Measurements from ENCODE around the gene RTL5. TPM values are rescaled to one million over a fixed set of nuclear protein-coding genes. Genes with fewer than 3 reads are reported as not detected.

RTL5 gene
- total RNA-seq, 2 donors from 2014 or later, result 0.33 to 0.75 TPM

DNA sequence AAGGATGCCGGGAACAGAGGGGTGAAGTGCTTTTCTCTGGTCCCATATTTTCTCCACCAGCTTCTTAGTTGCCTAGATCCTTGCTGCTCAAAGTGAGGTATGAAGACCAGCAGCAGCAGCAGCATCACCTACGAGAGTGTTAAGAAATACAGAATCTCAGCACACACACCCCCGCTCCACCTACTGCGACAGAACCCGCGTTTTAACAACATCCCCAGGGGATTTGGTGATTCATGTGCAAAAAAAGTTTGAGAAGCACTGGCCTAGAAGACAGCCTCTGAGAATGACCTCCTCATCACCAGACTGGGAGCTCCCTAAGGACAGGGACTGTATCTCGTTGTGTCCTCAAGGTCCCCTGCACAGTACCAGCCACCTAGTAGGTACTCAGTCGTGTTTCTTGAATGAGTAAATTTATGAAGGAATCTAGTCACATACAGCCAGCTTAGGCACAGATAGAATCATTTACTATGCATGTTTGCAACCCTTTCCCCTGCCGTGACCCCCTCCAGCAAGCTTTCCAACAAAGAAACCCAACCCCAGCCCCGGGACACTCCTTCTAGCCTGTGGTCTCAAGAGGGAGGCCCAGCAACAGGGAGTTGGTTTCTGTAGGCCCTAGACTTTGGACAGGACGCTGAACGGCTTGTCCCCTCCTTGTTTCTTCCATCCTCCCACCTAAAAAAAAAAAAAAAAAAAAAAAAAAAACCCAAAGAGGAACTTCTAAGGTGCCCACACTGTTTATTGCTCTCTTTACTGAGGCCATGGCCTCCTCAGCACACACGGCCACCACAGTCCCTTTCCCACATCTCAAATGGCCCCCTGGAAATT is 21.5 kb downstream of the RTL5 start:
- Mint-ChIP-seq H3K27ac (no peak overlapping the region), H3K27me3 (peaks cover 0 to 33% of the 10 kb centered on the region in 2 donors), H3K9me3 (no peaks in the 10 kb centered on the region), H3K4me3 (no peak overlapping the region), H3K36me3 (no peaks in the 10 kb centered on the region), H3K4me1 (ENCODE audit: low read depth in 2 of 2) (peaks cover 31 to 39% of the 10 kb centered on the region in 2 donors)
- DNase-seq (ENCODE audit: low spot score) (no peak), ATAC-seq (no peak)

DNA sequence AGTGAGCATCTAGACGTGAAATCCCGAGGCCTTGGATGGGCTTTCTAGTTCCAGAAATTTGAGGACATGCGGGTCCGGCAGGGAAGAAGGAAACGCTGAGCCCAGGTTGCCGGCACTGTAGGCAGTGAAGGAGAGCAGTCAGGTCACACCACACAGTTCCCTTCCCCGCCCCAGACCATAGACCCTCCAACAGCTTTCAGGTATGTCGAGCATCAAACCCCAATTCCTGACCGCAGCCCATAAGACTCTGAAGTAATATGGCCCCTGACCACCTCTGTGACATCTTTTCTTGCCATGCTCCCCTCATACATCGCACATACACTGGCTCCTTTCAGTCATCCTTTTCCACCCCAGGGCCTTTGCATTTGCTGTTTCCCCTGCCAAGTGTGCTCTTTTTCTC is 23.0 kb downstream of the RTL5 start:
- H3K36me3 Mint-ChIP-seq, result no peaks in the 10 kb centered on the region
- H3K4me1 Mint-ChIP-seq (ENCODE audit: low read depth in 2 of 2), result peaks cover 30 to 44% of the 10 kb centered on the region in 2 donors
- ATAC-seq (no peak), DNase-seq (ENCODE audit: low spot score) (no peak)
- H3K27me3 Mint-ChIP-seq, result peaks cover 0 to 29% of the 10 kb centered on the region in 2 donors
- H3K4me3 Mint-ChIP-seq, result peak overlapping the region; percentile 6
- H3K27ac Mint-ChIP-seq, result no peak overlapping the region
- H3K9me3 Mint-ChIP-seq, result no peaks in the 10 kb centered on the region

DNA sequence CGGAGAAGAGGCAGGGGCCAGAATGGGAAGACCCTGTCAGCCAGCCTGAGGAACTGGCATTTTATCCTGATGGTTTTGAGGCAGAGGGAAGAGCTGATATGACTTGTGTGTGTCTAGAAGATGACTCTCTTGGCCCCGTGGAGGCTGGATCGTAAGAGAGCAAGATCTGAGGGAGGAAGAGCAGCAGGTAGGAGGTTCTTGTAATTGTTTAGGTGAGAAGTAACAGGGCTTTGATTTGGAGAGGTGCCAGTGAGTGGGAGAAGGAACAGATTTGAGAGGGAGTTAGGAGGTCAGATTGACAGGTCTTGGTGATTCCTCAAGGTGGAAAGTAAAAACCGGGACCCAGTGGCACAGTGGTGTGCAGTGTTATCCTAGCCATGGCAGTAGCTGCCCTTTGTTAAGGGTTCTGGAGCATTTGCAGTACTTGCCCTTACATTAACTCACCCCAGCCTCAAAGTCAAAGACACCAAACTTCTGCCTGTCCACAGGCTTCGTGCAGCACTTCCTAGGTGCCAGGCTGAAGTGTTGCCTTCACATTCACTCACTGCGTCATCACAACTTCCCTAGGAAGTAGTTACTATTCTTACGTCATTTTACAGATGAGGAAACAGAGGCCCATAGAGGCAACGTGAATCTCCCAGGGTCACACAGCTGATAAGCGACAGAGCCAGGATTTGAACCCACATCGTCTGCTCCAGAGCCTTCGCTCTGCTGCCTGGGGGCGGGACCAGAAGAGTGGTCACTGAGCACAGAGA is 23.7 kb downstream of the RTL5 start:
- ATAC-seq, result no peak

DNA sequence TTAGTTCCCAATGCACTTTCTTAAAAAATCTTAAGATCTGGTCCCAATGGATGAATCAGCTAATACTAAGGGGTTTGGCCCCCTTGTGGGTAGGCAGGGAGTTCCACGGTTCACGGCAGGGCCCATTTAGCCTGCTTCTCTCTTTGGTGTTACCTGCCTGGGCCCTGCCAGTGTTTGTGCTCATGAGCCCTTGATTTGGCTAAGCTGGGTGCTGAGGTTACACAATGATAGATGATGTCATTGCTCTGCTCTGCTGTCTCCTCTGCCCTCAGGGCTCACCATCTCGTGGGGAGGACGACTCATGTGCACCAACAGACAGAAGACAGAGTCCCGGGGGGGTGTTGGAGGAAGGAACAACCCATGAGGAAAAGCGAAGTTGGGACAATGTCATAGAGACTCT is 24.4 kb downstream of the RTL5 start:
- Mint-ChIP-seq H3K4me1 (ENCODE audit: low read depth in 2 of 2) (peaks cover 34 to 41% of the 10 kb centered on the region in 2 donors), H3K27ac (peak overlapping the region; percentile 15 to 60), H3K9me3 (no peaks in the 10 kb centered on the region), H3K4me3 (peak overlapping the region; percentile 18), H3K36me3 (no peaks in the 10 kb centered on the region), H3K27me3 (peaks cover 0 to 30% of the 10 kb centered on the region in 2 donors)
- DNase-seq (ENCODE audit: low spot score) (no peak), ATAC-seq (peak; percentile 69 to 77)

More for the DNA sequence above, 23.7 kb downstream of the RTL5 start:
- Mint-ChIP-seq H3K27ac (peak overlapping the region; percentile 15 to 60), H3K4me1 (ENCODE audit: low read depth in 2 of 2) (peaks cover 31 to 41% of the 10 kb centered on the region in 2 donors), H3K36me3 (no peaks in the 10 kb centered on the region), H3K27me3 (peaks cover 0 to 28% of the 10 kb centered on the region in 2 donors), H3K9me3 (no peaks in the 10 kb centered on the region), H3K4me3 (peak overlapping the region; percentile 18)
- no peak for DNase-seq (ENCODE audit: low spot score)

DNA sequence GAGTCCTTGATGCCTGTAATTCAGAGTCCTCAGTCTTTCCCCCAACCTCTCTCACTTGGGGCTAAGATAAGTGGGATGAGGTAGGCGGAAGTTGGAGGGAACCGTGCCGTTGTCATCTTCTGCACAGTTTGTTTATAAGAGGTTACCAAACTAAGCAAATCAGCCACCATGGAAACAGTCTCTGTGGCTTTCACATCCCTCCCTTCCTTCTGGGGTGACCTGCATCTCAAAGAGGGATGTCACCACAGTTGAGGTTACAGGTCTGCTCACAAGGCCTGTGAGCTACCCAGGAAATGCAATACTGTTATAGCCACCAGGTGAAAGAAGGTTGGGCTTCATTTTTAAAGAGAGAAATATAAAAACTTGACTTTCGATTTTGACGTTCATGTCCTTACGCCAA is 26.3 kb downstream of the RTL5 start:
- Mint-ChIP-seq H3K36me3 (no peaks in the 10 kb centered on the region), H3K4me1 (ENCODE audit: low read depth in 2 of 2) (peaks cover 50% of the 10 kb centered on the region in 2 donors), H3K9me3 (no peaks in the 10 kb centered on the region), H3K4me3 (peak overlapping the region; percentile 55), H3K27me3 (peaks cover 0 to 22% of the 10 kb centered on the region in 2 donors), H3K27ac (peak overlapping the region in 1 of 2 donors; percentile 46)
- DNase-seq (ENCODE audit: low spot score) (no peak), ATAC-seq (peak; percentile 54 to 70)

DNA sequence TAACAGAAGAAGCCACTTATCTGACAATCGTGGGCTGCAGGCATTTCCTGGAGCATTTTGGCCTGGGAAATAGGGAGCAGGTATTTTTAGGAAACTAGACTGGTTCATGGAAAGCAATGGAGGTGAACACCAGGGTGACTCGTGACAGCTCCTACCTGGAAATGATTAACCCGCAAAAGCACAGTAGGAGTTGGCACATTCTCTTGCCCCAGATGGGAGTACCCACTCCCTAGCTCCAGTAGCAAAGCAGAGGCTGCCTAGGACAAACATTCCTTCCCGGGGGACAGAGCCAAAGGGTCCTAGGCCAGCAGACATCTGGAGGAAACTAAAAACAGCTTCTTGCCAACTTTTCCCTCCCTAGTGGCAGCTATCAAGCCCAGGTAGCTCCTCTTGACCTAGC is 29.0 kb downstream of the RTL5 start:
- Mint-ChIP-seq H3K4me3 (no peak overlapping the region), H3K4me1 (ENCODE audit: low read depth in 2 of 2) (peaks cover 49 to 56% of the 10 kb centered on the region in 2 donors)

DNA sequence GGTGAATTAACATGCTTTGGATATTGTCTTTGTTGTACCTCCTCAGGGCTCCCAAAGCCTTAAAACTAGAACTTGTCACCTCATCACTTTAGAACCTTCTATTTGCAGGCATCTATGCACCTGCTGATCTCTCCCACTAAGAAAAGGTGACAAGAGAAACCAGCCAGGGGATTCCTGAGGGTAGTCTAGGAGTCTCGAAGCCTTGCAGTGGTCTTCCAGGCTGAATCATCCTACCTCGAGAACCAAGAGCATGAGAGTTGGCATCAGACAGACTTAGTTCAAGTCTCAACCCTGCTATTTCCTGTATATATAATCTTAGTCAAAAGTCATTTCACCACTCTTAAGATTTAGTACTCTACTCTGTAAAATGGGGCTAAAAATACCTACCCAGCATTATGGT is 29.6 kb downstream of the RTL5 start:
- no peaks in the 10 kb centered on the region for H3K9me3 Mint-ChIP-seq
- H3K27me3 Mint-ChIP-seq, result peaks cover 0 to 24% of the 10 kb centered on the region in 2 donors
- no peaks in the 10 kb centered on the region for H3K36me3 Mint-ChIP-seq
- H3K4me3 Mint-ChIP-seq, result peak overlapping the region; percentile 63
- DNase-seq (ENCODE audit: low spot score), result no peak
- ATAC-seq, result no peak
- peak overlapping the region; percentile 23 to 63 for H3K27ac Mint-ChIP-seq
- H3K4me1 Mint-ChIP-seq (ENCODE audit: low read depth in 2 of 2), result peaks cover 43 to 53% of the 10 kb centered on the region in 2 donors

More for the DNA sequence above, 29.0 kb downstream of the RTL5 start:
- ATAC-seq (no peak), DNase-seq (ENCODE audit: low spot score) (no peak)
- H3K9me3 Mint-ChIP-seq, result no peaks in the 10 kb centered on the region
- peaks cover 0 to 25% of the 10 kb centered on the region in 2 donors for H3K27me3 Mint-ChIP-seq
- no peak overlapping the region for H3K27ac Mint-ChIP-seq
- H3K36me3 Mint-ChIP-seq, result no peaks in the 10 kb centered on the region

DNA sequence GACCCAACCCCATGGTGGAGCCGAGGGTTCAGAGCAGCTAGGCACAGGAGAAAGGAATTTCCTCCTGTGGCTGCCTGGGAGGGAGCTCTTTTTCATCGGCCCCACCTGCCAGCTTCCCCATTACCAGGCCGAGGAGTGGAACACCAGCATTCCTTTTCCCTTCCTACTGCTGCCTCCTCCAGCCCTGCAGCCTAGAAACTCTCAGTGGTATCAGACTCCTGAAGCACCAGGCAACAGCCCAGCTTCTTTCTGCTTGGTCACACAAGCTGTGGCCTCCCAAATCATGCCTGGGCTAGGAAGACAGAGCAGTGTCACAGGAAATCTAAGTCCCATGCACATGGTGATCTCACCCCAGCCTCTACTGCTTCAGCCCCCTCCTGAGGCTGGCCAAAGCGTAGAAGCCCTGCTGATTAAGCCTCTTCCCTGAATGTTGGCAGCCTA is 30.1 kb downstream of the RTL5 start:
- peaks cover 0 to 28% of the 10 kb centered on the region in 2 donors for H3K27me3 Mint-ChIP-seq
- peak overlapping the region; percentile 23 to 63 for H3K27ac Mint-ChIP-seq
- DNase-seq (ENCODE audit: low spot score) (no peak), ATAC-seq (no peak)
- peaks cover 42 to 52% of the 10 kb centered on the region in 2 donors for H3K4me1 Mint-ChIP-seq (ENCODE audit: low read depth in 2 of 2)
- H3K36me3 Mint-ChIP-seq, result no peaks in the 10 kb centered on the region
- no peaks in the 10 kb centered on the region for H3K9me3 Mint-ChIP-seq
- H3K4me3 Mint-ChIP-seq, result peak overlapping the region; percentile 63

DNA sequence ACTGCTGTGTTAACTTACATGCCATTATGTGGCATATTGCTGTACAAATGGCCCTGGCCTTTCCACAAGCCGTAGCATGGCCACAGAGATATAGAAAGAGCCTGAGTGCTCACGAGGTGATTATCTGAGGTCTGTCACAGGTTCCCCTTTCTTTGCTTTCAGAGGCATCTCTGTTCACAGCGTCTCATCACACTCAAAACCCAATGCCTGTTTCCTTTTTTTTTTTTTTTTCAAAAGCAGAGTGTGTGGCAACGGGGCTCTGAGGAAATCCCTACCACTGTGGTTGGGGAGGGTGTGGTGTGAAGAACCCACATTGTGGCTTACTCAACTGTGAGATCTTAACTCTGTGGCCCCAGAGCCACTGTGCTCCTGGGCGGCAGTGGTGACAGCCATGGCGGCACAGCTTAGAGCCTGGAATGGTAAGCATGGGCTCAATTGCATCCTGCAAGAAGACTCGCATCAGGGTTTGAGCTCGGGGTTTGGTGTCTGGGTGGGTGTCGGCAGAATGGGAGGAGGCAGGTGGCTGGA is 30.8 kb downstream of the RTL5 start:
- Mint-ChIP-seq H3K4me3 (peak overlapping the region; percentile 80), H3K4me1 (ENCODE audit: low read depth in 2 of 2) (peaks cover 39 to 50% of the 10 kb centered on the region in 2 donors), H3K27me3 (peaks cover 0 to 30% of the 10 kb centered on the region in 2 donors), H3K36me3 (no peaks in the 10 kb centered on the region), H3K27ac (peak overlapping the region; percentile 63 to 66), H3K9me3 (no peaks in the 10 kb centered on the region)
- DNase-seq (ENCODE audit: low spot score) (peak; percentile 88), ATAC-seq (peak; percentile 90 to 96)

DNA sequence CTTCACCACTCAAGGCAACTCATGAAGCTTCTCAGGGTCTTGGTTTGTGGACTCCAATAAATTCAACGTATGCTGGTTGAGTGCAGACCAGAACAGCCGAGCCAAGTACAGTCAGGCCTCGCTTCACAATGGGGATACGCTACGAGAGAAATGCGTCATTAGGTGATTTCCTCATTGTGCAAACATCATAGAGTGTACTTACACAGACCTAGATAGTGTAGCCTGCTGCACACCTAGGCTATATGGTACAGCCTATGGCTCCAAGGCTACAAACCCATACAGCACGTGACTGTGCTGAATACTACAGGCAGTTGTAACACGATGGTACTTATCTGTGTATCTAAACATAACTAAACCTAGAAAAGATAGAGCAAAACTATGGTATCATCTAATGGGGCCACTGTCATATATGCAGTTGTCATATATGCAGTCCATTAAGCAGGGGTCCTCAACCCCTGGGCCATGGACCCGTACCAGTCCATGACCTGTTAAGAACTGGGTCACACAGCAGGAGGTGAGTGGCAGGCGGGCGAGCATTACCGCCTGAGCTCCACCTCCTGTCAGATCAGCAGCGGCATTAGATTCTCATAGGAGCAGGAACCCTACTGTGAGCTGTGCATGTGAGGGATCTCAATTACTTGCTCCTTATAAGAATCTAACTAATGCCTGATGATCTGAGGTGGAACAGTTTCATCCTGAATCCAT is 31.5 kb downstream of the RTL5 start:
- peak overlapping the region; percentile 63 to 66 for H3K27ac Mint-ChIP-seq
- no peaks in the 10 kb centered on the region for H3K36me3 Mint-ChIP-seq
- H3K9me3 Mint-ChIP-seq, result no peaks in the 10 kb centered on the region
- H3K4me3 Mint-ChIP-seq, result peak overlapping the region; percentile 80
- peaks cover 40 to 50% of the 10 kb centered on the region in 2 donors for H3K4me1 Mint-ChIP-seq (ENCODE audit: low read depth in 2 of 2)
- no peak for DNase-seq (ENCODE audit: low spot score)
- ATAC-seq, result peak; percentile 41 to 57
- H3K27me3 Mint-ChIP-seq, result peaks cover 0 to 31% of the 10 kb centered on the region in 2 donors

DNA sequence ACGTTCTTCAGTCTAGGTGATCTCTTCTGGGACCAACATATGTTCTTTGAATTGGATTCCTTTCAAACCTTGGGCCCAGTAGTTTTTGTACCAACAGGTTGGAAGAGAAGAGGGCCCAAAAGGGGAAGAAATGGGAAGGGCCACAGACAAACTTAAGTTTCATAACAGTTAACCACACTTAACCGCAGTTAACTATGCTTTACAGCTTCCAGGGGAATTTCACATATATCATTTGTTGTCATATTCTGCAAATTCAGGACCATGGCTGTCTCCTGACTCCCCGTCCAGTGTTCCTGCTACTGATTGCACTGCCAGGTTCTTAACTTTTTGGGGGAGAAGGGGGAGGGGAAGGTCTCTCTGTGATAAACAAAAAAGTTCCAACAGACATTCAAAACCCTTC is 34.6 kb downstream of the RTL5 start:
- H3K27ac Mint-ChIP-seq, result no peak overlapping the region
- H3K36me3 Mint-ChIP-seq, result no peaks in the 10 kb centered on the region
- no peak overlapping the region for H3K4me3 Mint-ChIP-seq
- H3K27me3 Mint-ChIP-seq, result peaks cover 0 to 33% of the 10 kb centered on the region in 2 donors
- no peaks in the 10 kb centered on the region for H3K9me3 Mint-ChIP-seq
- no peak for DNase-seq (ENCODE audit: low spot score)
- peaks cover 33 to 37% of the 10 kb centered on the region in 2 donors for H3K4me1 Mint-ChIP-seq (ENCODE audit: low read depth in 2 of 2)
- ATAC-seq, result no peak

DNA sequence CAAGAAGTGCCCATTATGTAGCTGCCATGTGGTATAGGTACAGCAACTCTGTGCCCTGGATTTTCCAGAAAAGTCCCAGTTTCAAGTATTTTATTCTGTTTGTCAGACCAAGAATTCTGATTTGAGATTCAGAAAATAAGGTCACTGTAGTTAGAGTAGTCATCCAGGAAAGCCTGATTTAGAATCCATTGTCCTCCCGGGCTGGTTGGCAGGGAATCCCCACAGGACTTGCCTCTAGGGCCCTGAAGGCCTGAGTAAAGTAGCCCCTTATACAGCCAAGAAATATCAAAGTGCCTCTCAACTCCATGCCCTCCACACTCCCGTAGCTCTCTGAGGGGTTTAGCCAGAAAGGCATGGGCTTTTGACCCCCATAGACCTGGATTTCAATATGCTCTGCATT is 36.3 kb downstream of the RTL5 start:
- Mint-ChIP-seq H3K27ac (peak overlapping the region in 1 of 2 donors; percentile 55), H3K4me3 (no peak overlapping the region), H3K36me3 (no peaks in the 10 kb centered on the region), H3K9me3 (no peaks in the 10 kb centered on the region), H3K27me3 (peaks cover 0 to 37% of the 10 kb centered on the region in 2 donors), H3K4me1 (ENCODE audit: low read depth in 2 of 2) (peaks cover 16 to 20% of the 10 kb centered on the region in 2 donors)
- no peak for ATAC-seq
- DNase-seq (ENCODE audit: low spot score), result no peak

DNA sequence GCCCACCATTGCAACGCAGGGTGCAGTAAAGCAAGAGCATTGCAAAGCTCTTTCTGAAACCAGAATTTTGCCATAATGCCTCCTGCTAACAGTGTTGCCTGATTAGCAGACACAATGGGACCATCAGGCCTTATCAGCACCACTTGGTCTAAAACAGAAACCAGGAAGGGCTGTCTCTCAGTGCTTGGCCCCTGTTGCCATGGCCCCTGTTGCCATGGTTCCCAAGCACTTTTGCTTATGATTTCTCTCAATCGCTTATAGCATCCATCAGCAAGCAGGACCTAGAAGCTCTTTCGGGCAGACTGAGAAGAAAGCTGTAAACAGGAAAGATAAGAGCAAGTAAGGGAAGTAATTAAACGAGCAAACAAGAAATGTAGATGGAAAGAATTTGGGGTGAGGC is 36.8 kb downstream of the RTL5 start:
- Mint-ChIP-seq H3K36me3 (no peaks in the 10 kb centered on the region), H3K27me3 (peaks cover 0 to 35% of the 10 kb centered on the region in 2 donors), H3K9me3 (no peaks in the 10 kb centered on the region), H3K4me3 (no peak overlapping the region), H3K4me1 (ENCODE audit: low read depth in 2 of 2) (peaks cover 11 to 15% of the 10 kb centered on the region in 2 donors), H3K27ac (peak overlapping the region in 1 of 2 donors; percentile 55)
- DNase-seq (ENCODE audit: low spot score) (no peak), ATAC-seq (peak; percentile 65 to 74)

Data from natural killer cell treated with Interleukin-12 subunit alpha and Interleukin-12 subunit beta and Interleukin-15 and Interleukin-18, amount 100 ng/mL, for 72 hours (primary cell).